GM23338 (cell line): ENCODE measurements around the gene DHX30. TPM values are rescaled to one million over a fixed set of nuclear protein-coding genes. Genes with fewer than 3 reads are reported as not detected.

Experiments
- ATAC-seq: fragments of 200-7000 bp; cut with Tn5 transposase; 3 replicates; pipeline ENCODE4 v1.9.1; 2020
- DNase-seq: peaks from one replicate; pipeline ENCODE4 v3.0.0-alpha.2; 2015; ENCODE audit warnings: low spot score
- H2AFZ ChIP-seq: fragments of 200-600 bp; sonication (generic); 2 replicates; pipeline ENCODE4 v1.8.0; 2016; ENCODE audit warnings: antibody characterized with exemption, mild to moderate bottlenecking, moderate library complexity
- H3F3A ChIP-seq: fragments of 200-600 bp; sonication (generic); replicated peaks from 2 replicates; pipeline ENCODE4 v1.8.0; 2017; ENCODE audit warnings: antibody characterized with exemption, mixed run types, low read depth
- H3K27ac ChIP-seq: fragments of 200-600 bp; sonication (generic); 2 replicates; pipeline ENCODE4 v1.6.1; 2016; ENCODE audit warnings: low read depth
- H3K27me3 ChIP-seq: fragments of 200-600 bp; sonication (generic); 2 replicates; pipeline ENCODE4 v1.8.0; 2016; ENCODE audit warnings: mild to moderate bottlenecking, mixed run types, moderate library complexity; ENCODE audit not compliant: insufficient read depth
- H3K36me3 ChIP-seq: fragments of 200-600 bp; sonication (generic); 2 replicates; pipeline ENCODE4 v1.8.0; 2016; ENCODE audit warnings: mild to moderate bottlenecking; ENCODE audit not compliant: insufficient read depth
- H3K4me1 ChIP-seq: fragments of 200-600 bp; sonication (generic); 2 replicates; pipeline ENCODE4 v1.8.0; 2016; ENCODE audit warnings: mild to moderate bottlenecking, moderate library complexity; ENCODE audit not compliant: insufficient read depth
- H3K4me2 ChIP-seq: fragments of 200-600 bp; sonication (generic); 2 replicates; pipeline ENCODE4 v1.7.1; 2017; ENCODE audit warnings: mixed run types
- H3K4me3 ChIP-seq: fragments of 200-600 bp; sonication (generic); 2 replicates; pipeline ENCODE4 v1.6.1; 2016; ENCODE audit warnings: mixed run types
- H3K79me2 ChIP-seq: fragments of 200-600 bp; sonication (generic); replicated peaks from 2 replicates; pipeline ENCODE4 v1.8.0; 2017; ENCODE audit warnings: mild to moderate bottlenecking; ENCODE audit not compliant: insufficient read depth
- H3K9me2 ChIP-seq: fragments of 200-600 bp; sonication (generic); 2 replicates; pipeline ENCODE4 v1.8.0; 2017; ENCODE audit not compliant: insufficient read depth
- H4K20me1 ChIP-seq: fragments of 200-600 bp; sonication (generic); replicated peaks from 2 replicates; pipeline ENCODE4 v1.8.0; 2017; ENCODE audit warnings: mild to moderate bottlenecking; ENCODE audit not compliant: insufficient read depth
- H3K27ac Mint-ChIP-seq: 2 replicates; pipeline ENCODE4 v1.8.0; 2020; ENCODE audit warnings: inconsistent platforms, mild to moderate bottlenecking, moderate library complexity, mixed read lengths
- H3K27me3 Mint-ChIP-seq: 3 replicates; pipeline ENCODE4 v1.8.0; 2022; ENCODE audit warnings: low read depth, mild to moderate bottlenecking, moderate library complexity, mixed read lengths, inconsistent platforms; ENCODE audit not compliant: insufficient read depth, poor library complexity
- H3K36me3 Mint-ChIP-seq: 3 replicates; pipeline ENCODE4 v1.8.0; 2021; ENCODE audit warnings: low read depth, mild to moderate bottlenecking, inconsistent platforms, moderate library complexity, mixed read lengths
- H3K4me1 Mint-ChIP-seq: 3 replicates; pipeline ENCODE4 v1.8.0; 2020; ENCODE audit warnings: mild to moderate bottlenecking, inconsistent platforms, mixed read lengths
- H3K4me3 Mint-ChIP-seq: 3 replicates; pipeline ENCODE4 v1.8.0; 2021; ENCODE audit warnings: moderate library complexity, mild to moderate bottlenecking, inconsistent platforms, mixed read lengths
- H3K9me3 Mint-ChIP-seq: 3 replicates; pipeline ENCODE4 v1.8.0; 2020; ENCODE audit warnings: moderate library complexity, mild to moderate bottlenecking, inconsistent platforms, mixed read lengths
- CTCF ChIP-seq, 2 experiments: fragments of 200-600 bp in 1 of 2; sonication (generic) in 1 of 2; conservative IDR thresholded peaks; 2 replicates each; pipeline versions ENCODE4 v1.5.1 to v1.6.1; 2016 to 2017; ENCODE audit warnings: antibody characterized with exemption in 2 of 2, low read depth in 2 of 2, mild to moderate bottlenecking in 2 of 2, moderate library complexity in 1 of 2
- ETS1 ChIP-seq: IDR thresholded peaks from 2 replicates; pipeline ENCODE4 v1.6.1; 2016; ENCODE audit warnings: antibody characterized with exemption
- EZH2 ChIP-seq: fragments of 200-600 bp; sonication (generic); IDR thresholded peaks from one replicate; pipeline ENCODE4 v1.8.0; 2017; ENCODE audit warnings: antibody characterized with exemption, mild to moderate bottlenecking, low read depth; ENCODE audit not compliant: unreplicated experiment
- EZH2phosphoT487 ChIP-seq: fragments of 200-600 bp; sonication (generic); IDR thresholded peaks from one replicate; pipeline ENCODE4 v1.8.1; 2018; ENCODE audit warnings: antibody characterized with exemption; ENCODE audit not compliant: unreplicated experiment
- JUNB ChIP-seq: IDR thresholded peaks from one replicate; pipeline ENCODE4 v1.6.1; 2016; ENCODE audit warnings: antibody characterized with exemption; ENCODE audit not compliant: unreplicated experiment
- NANOG ChIP-seq: IDR thresholded peaks from 2 replicates; pipeline ENCODE4 v1.6.1; 2016; ENCODE audit warnings: antibody characterized with exemption, borderline replicate concordance
- REST ChIP-seq: IDR thresholded peaks from one replicate; pipeline ENCODE4 v1.6.1; 2018; ENCODE audit warnings: antibody characterized with exemption; ENCODE audit not compliant: unreplicated experiment
- STAT1 ChIP-seq: IDR thresholded peaks from one replicate; pipeline ENCODE4 v1.6.1; 2016; ENCODE audit warnings: antibody characterized with exemption; ENCODE audit not compliant: unreplicated experiment
- ZNF114 ChIP-seq: fragments of 250-450 bp; sonication (Bioruptor Pico); IDR thresholded peaks from 2 replicates; pipeline ENCODE4 v1.5.0; 2020; ENCODE audit warnings: mild to moderate bottlenecking, moderate library complexity
- ZNF462 ChIP-seq: fragments of 250-450 bp; sonication (Bioruptor Pico); IDR thresholded peaks from 2 replicates; pipeline ENCODE4 v1.5.0; 2020; ENCODE audit warnings: mild to moderate bottlenecking, moderate library complexity
- polyA plus RNA-seq: library from polyadenylated mRNA; unstranded; fragments of >200 nt; fragmentation: Nextera tagmentation; extraction: Ambion mirVana; gene quantifications from 2 replicates; pipeline ENCODE4 v1.2.1, GENCODE V29; 2016
- total RNA-seq: library from RNA; depleted of rRNA; stranded (reverse); fragments of >200 nt; shearing (Covaris generic); gene quantifications from 2 replicates; pipeline ENCODE4 v1.2.3, GENCODE V29; 2014

DHX30 gene
- total and polyA plus RNA-seq, 2 experiments from 2014 or later = 47.5 to 125 TPM

GRCh38 chr3:47896736-47897135 lies 93.8 kb downstream of the DHX30 start (continued):
- TF ChIP-seq CTCF (conservative IDR thresholded peaks at IDR 0.05; ENCODE audit: low read depth in 2 of 2) = no peak
- no peak for TF ChIP-seq ZNF114 (CRISPR knock-in tag)

GRCh38 chr3:47897954-47898353 lies 95.0 kb downstream of the DHX30 start:
- Mint-ChIP-seq H3K9me3 (no peaks in the 10 kb centered on the region), H3K36me3 (peaks cover 18% of the 10 kb centered on the region), H3K4me3 (no peak overlapping the region), H3K4me1 (peaks cover 10% of the 10 kb centered on the region), H3K27ac (no peak overlapping the region), H3K27me3 (no peaks in the 10 kb centered on the region)
- H3K27ac ChIP-seq = no peak overlapping the region
- H3K9me2 ChIP-seq = no peaks in the 10 kb centered on the region
- H3K36me3 ChIP-seq = 0 out of 2 replicates have a peak, but pooled peaks cover 2% of the 10 kb centered on the region
- ATAC-seq (no peak), DNase-seq (no peak)
- no peak overlapping the region for H3K4me2 ChIP-seq
- 0 out of 2 replicates have a peak, but pooled peaks cover 4% of the 10 kb centered on the region for H3F3A ChIP-seq
- H3K79me2 ChIP-seq = no peaks in the 10 kb centered on the region
- no peak overlapping the region for H3K4me3 ChIP-seq
- no peaks in the 10 kb centered on the region for H3K27me3 ChIP-seq
- peaks cover 11% of the 10 kb centered on the region for H3K4me1 ChIP-seq
- H2AFZ ChIP-seq = no peak overlapping the region
- H4K20me1 ChIP-seq = no peaks in the 10 kb centered on the region; the same call in none of the 2 replicates
- TF ChIP-seq REST (no peak), EZH2 (no peak), ETS1 (no peak), JUNB (no peak), EZH2phosphoT487 (no peak), STAT1 (no peak), ZNF114 (CRISPR knock-in tag) (no peak), NANOG (no peak), ZNF462 (CRISPR knock-in tag) (no peak), CTCF (conservative IDR thresholded peaks at IDR 0.05; ENCODE audit: low read depth in 2 of 2) (no peak)
